Measurements from ENCODE around the gene EIF2AK3.
"Not testable (repeated sequence)": the region's sequence is repeated elsewhere in the genome, so short reads cannot be mapped to it uniquely, and the experiment has no call there.

The EIF2AK3 gene

GRCh38 chr2:88627055-88627855, at the start of gene EIF2AK3:
TSS of gene EIF2AK3 (minus strand) at chr2:88627464. CDS start at chr2:88627274, 190 bp downstream.
- peak; percentile 77 to 86 for DNase-seq (ENCODE audit: low read depth in 2 of 2, low spot score in 1 of 2)

GRCh38 chr2:88673363-88673762, 46.1 kb upstream of the EIF2AK3 start:
- DNase-seq (ENCODE audit: low read depth in 2 of 2, low spot score in 1 of 2) = no peak

GRCh38 chr2:88671786-88672427, 44.6 kb upstream of the EIF2AK3 start:
- DNase-seq (ENCODE audit: low read depth in 2 of 2, low spot score in 1 of 2) = no peak

- DNase-seq (ENCODE audit: low read depth in 2 of 2, low spot score in 1 of 2) = no peak
Measured at GRCh38 chr2:88669482-88670214, 42.4 kb upstream of the EIF2AK3 start.

- no peak for DNase-seq (ENCODE audit: low read depth in 2 of 2, low spot score in 1 of 2)
Measured at GRCh38 chr2:88668862-88669261, 41.6 kb upstream of the EIF2AK3 start.

DNA sequence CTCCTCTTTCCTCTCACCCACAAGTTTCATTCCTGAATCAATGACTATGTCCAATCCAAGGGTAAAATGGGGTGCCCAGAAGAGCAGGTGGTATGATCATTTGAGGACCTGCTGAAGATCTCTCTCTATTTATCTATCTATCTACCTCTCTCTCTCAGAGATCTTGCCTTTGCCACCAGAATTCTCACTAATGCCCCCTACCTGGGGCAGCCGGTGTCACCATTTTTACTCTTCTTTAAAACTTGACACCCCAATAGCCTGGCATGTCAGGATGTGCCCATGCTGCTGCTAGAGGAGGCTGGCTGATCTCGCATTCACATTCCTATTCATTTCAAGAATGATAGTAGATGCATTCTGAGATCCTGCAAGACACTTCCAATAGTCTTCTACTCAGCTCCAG, 40.0 kb upstream of the EIF2AK3 start:
- no peak for DNase-seq (ENCODE audit: low read depth in 2 of 2, low spot score in 1 of 2)

GRCh38 chr2:88666576-88666975, 39.3 kb upstream of the EIF2AK3 start:
- DNase-seq (ENCODE audit: low read depth in 2 of 2, low spot score in 1 of 2) = no peak

GRCh38 chr2:88660622-88661021, 33.4 kb upstream of the EIF2AK3 start:
- DNase-seq (ENCODE audit: low read depth in 2 of 2, low spot score in 1 of 2) = no peak

GRCh38 chr2:88659538-88659915, 32.3 kb upstream of the EIF2AK3 start:
- no peak for DNase-seq (ENCODE audit: low read depth in 2 of 2, low spot score in 1 of 2)

DNA sequence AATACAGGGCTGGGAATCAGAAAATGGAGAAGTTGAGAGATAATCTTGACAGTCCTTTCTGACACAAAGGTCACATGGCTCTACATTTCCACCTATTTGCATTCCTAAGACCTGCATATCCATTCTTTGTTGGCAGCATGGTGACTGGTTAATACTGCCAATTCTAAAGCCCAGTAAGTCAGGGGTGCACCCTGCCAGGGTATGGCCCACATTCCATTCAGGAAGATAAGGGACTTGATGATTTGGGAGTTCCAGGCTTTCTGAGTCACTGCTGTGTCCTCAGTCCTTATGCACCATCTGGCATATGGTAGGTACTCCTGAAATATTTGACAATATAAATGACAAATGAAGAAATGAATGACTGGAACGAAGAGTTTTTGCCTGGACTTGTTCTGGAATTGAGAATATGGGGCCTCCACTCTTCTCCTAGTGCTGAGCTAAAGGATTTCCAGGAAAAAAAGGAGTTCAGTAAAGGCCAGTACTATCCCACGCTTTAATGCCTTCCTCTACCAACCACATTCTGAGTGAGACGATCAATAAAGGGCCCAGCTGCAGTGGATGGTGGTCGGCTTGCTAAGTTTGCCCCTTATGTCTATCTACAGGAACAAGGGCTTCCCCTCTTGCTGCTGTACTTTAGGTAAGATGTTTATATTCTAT, 31.7 kb upstream of the EIF2AK3 start:
- no peak for DNase-seq (ENCODE audit: low read depth in 2 of 2, low spot score in 1 of 2)

GRCh38 chr2:88658326-88658725, 31.1 kb upstream of the EIF2AK3 start:
- DNase-seq (ENCODE audit: low read depth in 2 of 2, low spot score in 1 of 2) = no peak

DNA sequence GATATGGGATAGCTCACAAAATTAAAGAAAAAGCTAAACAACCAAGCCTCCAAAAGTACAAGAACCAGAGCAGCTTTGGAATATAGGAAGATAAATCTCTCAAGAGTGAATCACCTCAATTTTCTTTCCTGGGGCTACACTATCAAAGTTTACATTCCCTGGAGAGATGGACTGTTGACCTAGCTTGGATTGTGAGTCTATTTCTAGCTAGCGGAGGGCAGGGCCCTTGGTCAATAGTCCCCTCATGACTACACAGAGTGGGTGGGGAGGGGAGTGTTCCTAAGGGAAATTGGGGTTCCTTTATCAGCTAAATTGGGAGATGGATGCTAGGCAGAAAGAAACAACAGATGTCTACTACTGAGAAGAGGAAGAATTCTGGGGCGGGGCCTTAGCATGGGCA, 29.9 kb upstream of the EIF2AK3 start:
- DNase-seq (ENCODE audit: low read depth in 2 of 2, low spot score in 1 of 2) = no peak

- no peak for DNase-seq (ENCODE audit: low read depth in 2 of 2, low spot score in 1 of 2)
Measured at GRCh38 chr2:88656690-88657089, 29.4 kb upstream of the EIF2AK3 start.

- no peak for DNase-seq (ENCODE audit: low read depth in 2 of 2, low spot score in 1 of 2)
Measured at GRCh38 chr2:88654714-88655113, 27.4 kb upstream of the EIF2AK3 start.

DNA sequence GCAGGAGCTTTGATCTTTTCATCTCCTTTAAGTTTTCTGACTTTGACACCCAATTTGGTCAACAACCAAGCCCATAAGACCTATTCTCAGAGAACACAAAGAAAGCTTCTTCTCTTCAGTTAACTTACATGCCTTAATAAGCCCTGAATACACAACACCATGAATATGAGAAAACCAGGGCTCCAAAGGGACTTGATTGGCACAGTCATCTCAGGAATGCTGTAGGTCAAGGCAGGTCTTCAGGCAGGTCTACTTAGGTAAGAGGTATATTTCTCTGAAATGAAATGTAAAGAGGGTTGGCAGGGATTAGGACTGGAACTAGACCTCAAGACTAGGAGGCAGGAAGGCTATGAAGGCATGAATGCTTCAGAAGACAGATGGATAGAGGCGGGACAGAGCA, 24.4 kb upstream of the EIF2AK3 start:
- no peak for DNase-seq (ENCODE audit: low read depth in 2 of 2, low spot score in 1 of 2)

DNA sequence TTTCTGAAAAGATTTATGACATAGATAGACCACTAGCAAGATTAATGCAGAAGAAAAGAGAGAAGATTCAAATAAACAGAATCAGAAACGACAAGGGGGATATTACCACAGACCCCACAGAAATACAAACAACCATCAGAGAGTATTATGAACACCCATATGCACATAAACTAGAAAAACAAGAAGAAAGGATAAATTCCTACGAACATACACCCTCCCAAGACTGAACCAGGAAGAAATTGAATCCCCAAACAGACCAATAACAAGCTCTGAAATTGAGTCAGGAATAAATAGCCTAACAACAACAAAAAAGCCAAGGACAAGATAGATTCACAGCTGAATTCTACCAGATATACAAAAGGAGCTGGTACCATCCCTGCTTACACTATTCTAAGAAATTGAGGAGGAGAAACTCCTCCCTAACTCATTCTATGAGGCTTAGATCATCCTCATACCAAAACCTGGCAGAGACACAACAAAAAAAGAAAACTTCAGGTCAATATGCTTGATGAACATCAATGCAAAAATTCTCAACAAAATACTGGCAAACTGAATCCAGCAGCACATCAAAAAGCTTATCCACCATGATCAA, 18.1 kb upstream of the EIF2AK3 start:
- not testable (repeated sequence) for DNase-seq (ENCODE audit: low read depth in 2 of 2, low spot score in 1 of 2)

DNA sequence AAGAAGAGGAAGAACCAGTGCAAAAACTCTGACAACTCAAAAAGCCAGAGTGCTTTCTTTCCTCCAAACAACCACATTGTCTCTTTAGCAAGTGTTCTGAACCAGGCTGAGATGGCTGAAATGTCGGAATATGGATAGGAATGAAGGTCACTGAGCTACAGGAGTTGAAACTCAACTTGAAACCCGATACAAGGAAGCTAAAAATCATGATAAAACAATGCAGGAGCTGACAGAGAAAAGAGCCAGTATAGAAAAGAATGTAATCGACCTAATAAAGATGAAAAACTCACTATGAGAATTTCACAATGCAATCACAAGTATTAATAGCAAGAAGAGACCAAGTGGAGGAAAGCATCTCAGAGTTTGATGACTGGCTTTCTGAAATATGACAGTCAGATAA, 15.0 kb upstream of the EIF2AK3 start:
- no peak for DNase-seq (ENCODE audit: low read depth in 2 of 2, low spot score in 1 of 2)

GRCh38 chr2:88641330-88641729, 14.1 kb upstream of the EIF2AK3 start:
- no peak for DNase-seq (ENCODE audit: low read depth in 2 of 2, low spot score in 1 of 2)

- no peak for DNase-seq (ENCODE audit: low read depth in 2 of 2, low spot score in 1 of 2)
Measured at GRCh38 chr2:88639865-88640264, 12.6 kb upstream of the EIF2AK3 start.

GRCh38 chr2:88638743-88639142, 11.5 kb upstream of the EIF2AK3 start:
- DNase-seq (ENCODE audit: low read depth in 2 of 2, low spot score in 1 of 2) = peak in 1 of 2 donors; percentile 6

GRCh38 chr2:88638123-88638650, 10.9 kb upstream of the EIF2AK3 start:
- no peak for DNase-seq (ENCODE audit: low read depth in 2 of 2, low spot score in 1 of 2)

All from stimulated activated CD8-positive, alpha-beta memory T cell treated with anti-CD3 and anti-CD28 coated beads, Interleukin-4, amount 100 ng/mL, for 1 hour (primary cell).